Measurements from ENCODE around the gene FMN2. TPM values are rescaled to one million over a fixed set of nuclear protein-coding genes. Genes with fewer than 3 reads are reported as not detected.

Gene FMN2
- total RNA-seq, 1 experiment from 2014 or later = 0.59 TPM

GRCh38 chr1:240232530-240232929 lies 140.8 kb downstream of the FMN2 start:
- H3K27ac ChIP-seq (ENCODE audit: insufficient read length, low read depth, low read length) = no peak overlapping the region
- H3K9me3 ChIP-seq (ENCODE audit: control insufficient read depth, low read depth, low read length) = no peaks in the 10 kb centered on the region
- H3K14ac ChIP-seq (ENCODE audit: insufficient read depth, low read length) = no peak overlapping the region
- Mint-ChIP-seq H3K4me3 (no peak overlapping the region), H3K27me3 (ENCODE audit: low read depth) (no peaks in the 10 kb centered on the region), H3K36me3 (ENCODE audit: insufficient read depth in 1 of 3, low read depth in 3 of 3) (no peaks in the 10 kb centered on the region), H3K27ac (no peak overlapping the region), H3K4me1 (no peaks in the 10 kb centered on the region), H3K9me3 (no peaks in the 10 kb centered on the region)
- no peak overlapping the region for H4K5ac ChIP-seq (ENCODE audit: insufficient read length, low read depth, low read length)
- H3K23ac ChIP-seq (ENCODE audit: insufficient read length, low read depth, low read length) = no peak overlapping the region
- no peak overlapping the region for H2AFZ ChIP-seq (ENCODE audit: low read length)
- H4K8ac ChIP-seq (replicated peaks; ENCODE audit: insufficient read length, low read depth, low read length) = no peak overlapping the region
- H3K18ac ChIP-seq (ENCODE audit: insufficient read length, low read depth, low read length) = no peak overlapping the region
- H3K4ac ChIP-seq (ENCODE audit: low read depth, low read length) = no peak overlapping the region
- WGBS (ENCODE audit: extremely low coverage, insufficient read length, low lambda C conversion rate) = no CpG with 5 or more reads among the region's 2 CpGs
- H3K4me1 ChIP-seq (ENCODE audit: insufficient read depth, low read length) = no peaks in the 10 kb centered on the region
- no peak for TF ChIP-seq CTCF (conservative IDR thresholded peaks at IDR 0.05)
- H3K4me2 ChIP-seq (ENCODE audit: insufficient read depth, insufficient read length, low read length) = no peak overlapping the region
- H2BK15ac ChIP-seq (ENCODE audit: low read depth, low read length) = no peak overlapping the region
- no peak overlapping the region for H2BK20ac ChIP-seq (ENCODE audit: low read depth, low read length, poor library complexity, severe bottlenecking)
- no peaks in the 10 kb centered on the region for H3K79me1 ChIP-seq (ENCODE audit: insufficient read depth, low read depth, low read length, poor library complexity, severe bottlenecking)
- no peak overlapping the region for H4K91ac ChIP-seq (ENCODE audit: insufficient read length, low read depth, low read length)
- no peak overlapping the region for H2AK5ac ChIP-seq (ENCODE audit: insufficient read length, low read length)
- no peak for DNase-seq
- H4K20me1 ChIP-seq (ENCODE audit: control insufficient read depth, insufficient read depth, insufficient read length) = no peaks in the 10 kb centered on the region
- no peaks in the 10 kb centered on the region for H3K23me2 ChIP-seq (ENCODE audit: insufficient read length, low read depth, low read length, poor library complexity, severe bottlenecking)
- H2BK5ac ChIP-seq (ENCODE audit: insufficient read length, low read length) = no peak overlapping the region
- no peaks in the 10 kb centered on the region for H3K79me2 ChIP-seq (ENCODE audit: insufficient read depth, low read length)
- no peaks in the 10 kb centered on the region for H3K27me3 ChIP-seq (ENCODE audit: insufficient read depth, low read length)
- H3K9ac ChIP-seq (ENCODE audit: extremely low read depth, insufficient read length, low read length) = no peak overlapping the region
- no peak overlapping the region for H2BK12ac ChIP-seq (ENCODE audit: insufficient read length, low read depth, low read length)
- no peak overlapping the region for H2BK120ac ChIP-seq (ENCODE audit: low read depth, low read length, poor library complexity, severe bottlenecking)
- H3K56ac ChIP-seq (ENCODE audit: insufficient read length, low read depth, low read length) = no peak overlapping the region
- H3T11ph ChIP-seq (ENCODE audit: low read length) = no peak overlapping the region
